GM18868 (cell line): ENCODE measurements around the gene RPS6KL1.
"Not testable (repeated sequence)": the region's sequence is repeated elsewhere in the genome, so short reads cannot be mapped to it uniquely, and the experiment has no call there.

Experiments
- ATAC-seq: cut with Tn5 transposase; IDR thresholded peaks from one replicate; pipeline ENCODE4 v1.9.1; 2021; ENCODE audit warnings: mild to moderate bottlenecking, moderate library complexity; ENCODE audit not compliant: unreplicated experiment

Gene RPS6KL1

DNA sequence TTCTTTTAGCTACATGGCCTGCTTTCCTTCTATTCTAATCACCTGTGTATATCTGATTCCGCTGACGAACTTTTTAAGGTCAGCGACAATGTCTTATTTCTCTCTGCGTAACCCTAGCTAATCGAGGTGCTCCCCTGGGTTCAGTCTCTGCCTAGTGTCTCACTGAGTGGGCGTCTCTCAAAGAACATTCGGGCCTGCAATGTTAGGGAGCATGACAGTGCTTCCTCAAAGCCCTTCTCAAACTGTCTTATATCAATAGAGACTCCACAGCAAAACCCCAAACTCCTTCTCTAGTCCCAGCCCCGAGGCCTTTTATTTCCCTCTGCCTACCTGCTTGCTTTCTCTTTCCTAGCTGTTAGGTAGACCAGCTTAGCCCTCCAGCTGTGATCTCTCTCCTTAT is 13.7 kb upstream of the RPS6KL1 start:
- ATAC-seq, result no peak

DNA sequence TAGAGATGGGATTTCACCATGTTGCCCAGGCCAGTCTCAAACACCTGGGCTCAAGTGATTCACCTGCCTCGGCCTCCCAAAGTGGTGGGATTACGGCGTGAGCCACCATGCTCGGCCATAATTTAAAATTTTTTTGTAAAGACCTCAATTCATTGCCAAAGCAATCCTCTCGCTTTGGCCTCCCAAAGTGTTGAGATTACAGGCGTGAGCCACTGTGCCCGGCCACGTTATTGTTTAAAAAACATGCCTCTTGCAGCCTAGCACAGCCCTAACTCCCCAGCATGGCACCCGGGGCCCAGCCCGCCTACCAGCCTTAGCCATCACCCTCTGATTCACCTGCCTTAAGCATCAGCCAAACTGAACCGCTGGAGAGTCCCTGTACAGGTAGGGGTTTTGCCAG is 13.1 kb upstream of the RPS6KL1 start:
- no peak for ATAC-seq

- ATAC-seq, result no peak
Observed at GRCh38 chr14:74935360-74935680, 12.3 kb upstream of the RPS6KL1 start.

- no peak for ATAC-seq
Observed at GRCh38 chr14:74934476-74935359, 11.7 kb upstream of the RPS6KL1 start.

GRCh38 chr14:74934041-74934440 is 11.0 kb upstream of the RPS6KL1 start:
- ATAC-seq, result no peak

GRCh38 chr14:74932936-74933335 is 9.9 kb upstream of the RPS6KL1 start:
- ATAC-seq, result not testable (repeated sequence)

DNA sequence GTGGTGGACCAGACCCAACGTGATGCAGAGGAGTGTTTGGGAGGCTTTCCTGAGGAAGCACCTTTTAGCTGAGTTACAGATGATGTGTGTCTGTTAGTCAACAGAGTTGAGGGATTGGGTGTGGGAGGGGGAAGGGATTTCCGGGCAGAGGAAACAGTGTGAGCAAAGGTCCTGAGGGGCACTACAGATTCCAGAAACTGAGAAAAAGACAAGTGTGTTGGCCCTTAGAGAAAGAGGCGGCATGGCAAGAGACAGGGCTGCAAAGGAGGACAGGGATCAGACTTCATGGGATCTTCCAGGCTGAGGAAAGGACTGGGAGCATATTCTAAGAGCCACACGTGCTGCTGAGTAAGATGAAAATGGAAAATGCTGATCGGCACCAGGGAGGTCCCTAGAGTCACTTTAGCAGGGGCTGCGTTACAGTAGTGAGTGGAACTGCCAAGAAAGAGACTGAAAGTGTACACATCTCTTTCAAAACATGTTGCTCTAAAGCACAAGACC is 9.4 kb upstream of the RPS6KL1 start:
- ATAC-seq, result no peak

GRCh38 chr14:74931744-74932143 is 8.7 kb upstream of the RPS6KL1 start:
- not testable (repeated sequence) for ATAC-seq

DNA sequence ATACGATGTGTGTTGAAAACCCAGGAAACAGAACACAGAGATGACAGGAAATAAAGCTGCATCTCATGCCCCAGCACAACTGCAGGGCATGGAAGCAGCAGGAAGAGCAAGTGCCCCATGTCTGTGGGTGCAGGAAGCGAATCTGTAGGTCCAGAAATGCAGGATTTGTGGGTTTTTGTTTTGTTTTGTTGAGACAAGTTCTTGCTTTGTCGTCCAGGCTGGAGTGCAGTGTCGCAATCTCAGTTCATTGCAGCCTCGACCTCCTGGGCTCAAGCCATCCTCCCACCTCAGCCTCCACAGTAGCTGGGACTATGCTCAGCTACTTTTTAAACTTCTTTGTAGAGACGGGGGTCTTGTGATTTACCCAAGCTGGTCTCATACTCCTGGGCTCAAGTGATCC is 6.2 kb upstream of the RPS6KL1 start:
- no peak for ATAC-seq

GRCh38 chr14:74927225-74927624 is 4.2 kb upstream of the RPS6KL1 start:
- ATAC-seq, result no peak

DNA sequence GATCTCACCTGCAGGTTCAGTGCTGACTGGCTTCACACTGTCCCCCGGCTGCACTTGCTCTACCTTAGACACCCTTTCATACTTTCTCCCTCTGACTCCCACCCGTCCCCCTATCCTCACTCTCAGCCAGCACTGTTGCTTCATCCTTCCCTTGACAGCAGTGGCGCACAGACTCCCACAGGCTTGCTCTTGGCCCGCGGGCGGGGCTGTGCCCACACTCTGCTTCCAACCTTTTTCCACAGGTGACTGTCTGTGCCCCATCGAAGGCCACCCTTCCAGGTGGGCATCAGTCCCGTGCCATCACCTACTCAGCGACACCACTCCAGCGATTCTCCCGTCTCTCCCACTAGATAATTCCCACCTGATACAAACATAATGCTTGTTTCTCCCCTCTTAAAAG is 1.0 kb upstream of the RPS6KL1 start:
- ATAC-seq, result no peak

GRCh38 chr14:74921987-74922751 is 891 bp downstream of the RPS6KL1 start:
- no peak for ATAC-seq

- no peak for ATAC-seq
Observed at GRCh38 chr14:74921053-74921620, 1.9 kb downstream of the RPS6KL1 start.

GRCh38 chr14:74920281-74920680 is 2.8 kb downstream of the RPS6KL1 start:
- ATAC-seq, result no peak

- no peak for ATAC-seq
Observed at GRCh38 chr14:74919421-74920165, 3.5 kb downstream of the RPS6KL1 start.

GRCh38 chr14:74918380-74918779 is 4.7 kb downstream of the RPS6KL1 start:
- no peak for ATAC-seq

DNA sequence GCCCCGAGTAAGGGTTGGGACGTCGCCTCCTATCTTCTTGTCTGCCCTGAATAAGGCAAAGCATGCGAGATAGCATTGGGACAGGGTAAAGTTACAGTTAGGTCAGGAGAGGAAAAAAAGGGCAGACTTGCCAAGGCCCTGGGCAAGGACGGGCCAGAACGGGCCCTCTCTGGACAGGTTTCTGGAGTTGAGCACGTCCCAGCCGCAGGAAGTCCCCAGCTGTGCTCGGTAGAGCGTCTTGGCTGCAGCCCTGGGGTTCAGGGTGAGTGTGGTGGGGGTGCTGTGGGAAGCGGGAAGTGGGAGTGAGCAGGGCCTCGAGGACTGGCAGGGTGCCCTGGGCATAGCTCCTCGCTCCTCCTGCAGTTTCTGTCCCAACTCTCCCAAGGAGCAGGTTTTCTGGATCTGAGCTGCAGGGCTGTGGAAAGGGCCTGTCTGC is 5.4 kb downstream of the RPS6KL1 start:
- no peak for ATAC-seq

- ATAC-seq, result no peak
Observed at GRCh38 chr14:74917178-74917543, 5.9 kb downstream of the RPS6KL1 start.

GRCh38 chr14:74915826-74916225 is 7.2 kb downstream of the RPS6KL1 start:
- no peak for ATAC-seq

GRCh38 chr14:74915426-74915825 is 7.6 kb downstream of the RPS6KL1 start:
- ATAC-seq, result no peak

GRCh38 chr14:74913986-74914573 is 9.0 kb downstream of the RPS6KL1 start:
- no peak for ATAC-seq
